ENCODE measurements around the gene SNN. TPM values are rescaled to one million over a fixed set of nuclear protein-coding genes. Genes with fewer than 3 reads are reported as not detected.

Gene SNN
- total RNA-seq, 2 donors from 2014 or later, result 7.5 to 10.9 TPM

DNA sequence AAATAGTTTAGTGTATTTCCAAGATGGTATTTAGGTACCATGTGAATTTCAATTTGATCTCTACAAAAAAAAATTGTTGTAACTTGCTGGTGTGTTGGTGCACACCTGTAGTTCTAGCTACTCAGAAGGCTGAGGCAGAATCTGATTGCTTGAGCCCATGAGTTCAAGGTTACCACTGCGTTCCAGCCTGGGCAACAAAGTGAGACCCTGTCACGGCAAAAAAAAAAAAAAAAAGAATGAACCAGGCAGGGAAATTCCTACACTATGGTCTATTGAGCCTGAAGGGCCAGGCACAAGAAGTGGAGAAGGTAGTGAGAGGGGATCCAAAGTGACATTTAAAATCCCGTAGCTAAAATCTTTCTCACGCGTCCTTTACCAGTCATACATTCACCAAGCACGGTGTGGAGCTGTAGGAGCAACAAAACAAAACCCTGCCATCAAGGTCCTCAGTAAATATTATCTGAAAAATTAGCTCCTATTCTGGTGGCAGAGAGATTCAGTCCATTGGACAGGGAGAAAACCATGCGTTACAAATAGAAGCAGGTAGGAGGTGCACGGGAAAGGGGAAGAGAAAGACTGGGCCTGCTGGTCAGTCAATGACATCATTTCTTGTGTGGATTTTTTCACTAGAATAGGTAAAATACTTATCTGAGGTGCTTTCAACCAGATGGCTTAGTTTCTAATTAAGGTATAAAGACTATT, 47.1 kb downstream of the SNN start:
- H3K36me3 ChIP-seq (replicated peaks in 1 of 2; ENCODE audit: insufficient read depth in 1 of 2, low read depth in 2 of 2), result peaks cover 0 to 8% of the 10 kb centered on the region in 2 donors
- no peak for TF ChIP-seq POLR2A (IDR thresholded peaks at IDR 0.05)
- TF ChIP-seq, protein P1, sequence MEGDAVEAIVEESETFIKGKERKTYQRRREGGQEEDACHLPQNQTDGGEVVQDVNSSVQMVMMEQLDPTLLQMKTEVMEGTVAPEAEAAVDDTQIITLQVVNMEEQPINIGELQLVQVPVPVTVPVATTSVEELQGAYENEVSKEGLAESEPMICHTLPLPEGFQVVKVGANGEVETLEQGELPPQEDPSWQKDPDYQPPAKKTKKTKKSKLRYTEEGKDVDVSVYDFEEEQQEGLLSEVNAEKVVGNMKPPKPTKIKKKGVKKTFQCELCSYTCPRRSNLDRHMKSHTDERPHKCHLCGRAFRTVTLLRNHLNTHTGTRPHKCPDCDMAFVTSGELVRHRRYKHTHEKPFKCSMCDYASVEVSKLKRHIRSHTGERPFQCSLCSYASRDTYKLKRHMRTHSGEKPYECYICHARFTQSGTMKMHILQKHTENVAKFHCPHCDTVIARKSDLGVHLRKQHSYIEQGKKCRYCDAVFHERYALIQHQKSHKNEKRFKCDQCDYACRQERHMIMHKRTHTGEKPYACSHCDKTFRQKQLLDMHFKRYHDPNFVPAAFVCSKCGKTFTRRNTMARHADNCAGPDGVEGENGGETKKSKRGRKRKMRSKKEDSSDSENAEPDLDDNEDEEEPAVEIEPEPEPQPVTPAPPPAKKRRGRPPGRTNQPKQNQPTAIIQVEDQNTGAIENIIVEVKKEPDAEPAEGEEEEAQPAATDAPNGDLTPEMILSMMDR (IDR thresholded peaks at IDR 0.05), result peak in 4 of 7 experiments; percentile 29 to 41 (median 38)
- peak overlapping the region in 3 of 4 donors; percentile 52 to 77 (median 69) for H3K27ac ChIP-seq
- 16 to 27% methylated on average over 8 of the region's 8 CpGs for WGBS, 2 donors
- H3K4me1 ChIP-seq, result peaks cover 67% of the 10 kb centered on the region
- ATAC-seq, result peak; percentile 53
- peak in 2 of 4 donors; percentile 24 to 35 for DNase-seq
- intact Hi-C loops (cut with DNase I), result no loop called here
- H3K27me3 ChIP-seq, result no peaks in the 10 kb centered on the region
- H3K4me3 ChIP-seq, result no peak overlapping the region
- no peaks in the 10 kb centered on the region for H3K9me3 ChIP-seq

DNA sequence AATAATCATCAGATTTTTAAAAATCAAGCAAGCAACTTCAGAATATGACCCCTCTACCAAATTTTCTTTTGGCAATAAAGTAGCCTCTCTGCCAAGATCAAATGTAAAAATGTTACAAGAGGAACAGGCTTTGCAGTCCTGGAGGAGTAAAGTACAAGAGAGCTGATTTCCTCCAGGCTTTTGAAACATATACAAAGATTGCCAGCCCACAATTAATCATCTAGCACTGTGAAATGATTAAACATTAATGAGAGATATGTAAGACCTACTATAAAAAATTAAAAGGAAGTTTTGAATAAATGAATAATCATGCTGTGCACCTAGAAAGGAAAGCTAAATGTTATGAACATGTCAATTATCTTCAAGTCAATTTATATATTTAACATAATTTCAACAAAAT, 48.1 kb downstream of the SNN start:
- H3K27ac ChIP-seq, result peak overlapping the region; percentile 15 to 77 (median 60)
- peaks cover 65% of the 10 kb centered on the region for H3K4me1 ChIP-seq
- ATAC-seq, result peak; percentile 70
- H3K9me3 ChIP-seq, result no peaks in the 10 kb centered on the region
- TF ChIP-seq, protein P1 (IDR thresholded peaks at IDR 0.05), result no peak
- TF ChIP-seq POLR2A (IDR thresholded peaks at IDR 0.05), result peak in 1 of 3 donors; percentile 13
- peaks cover 7 to 12% of the 10 kb centered on the region in 2 donors for H3K36me3 ChIP-seq (replicated peaks in 1 of 2; ENCODE audit: insufficient read depth in 1 of 2, low read depth in 2 of 2)
- intact Hi-C loops (cut with DNase I), result no loop called here
- DNase-seq, result peak in 1 of 4 donors; percentile 32
- H3K4me3 ChIP-seq, result no peak overlapping the region
- H3K27me3 ChIP-seq, result no peaks in the 10 kb centered on the region

DNA sequence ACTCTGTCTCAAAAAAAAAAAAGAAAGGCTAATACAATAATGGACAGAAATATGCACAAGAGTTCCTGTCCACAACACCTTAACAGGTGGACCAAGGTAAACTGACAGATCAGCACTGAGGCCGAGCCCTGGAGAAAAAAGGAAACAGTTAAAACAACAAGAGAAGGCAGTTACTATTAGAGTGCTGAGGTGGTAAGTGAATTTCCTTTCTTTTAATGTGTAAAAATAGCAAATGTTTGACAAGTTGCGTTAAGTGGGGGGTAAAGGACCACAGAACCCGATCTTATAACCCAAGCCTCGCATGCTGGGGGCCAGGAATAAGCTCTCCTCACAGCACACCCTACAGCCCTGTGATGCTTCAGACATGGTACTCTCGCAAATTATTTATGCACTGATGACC, 49.6 kb downstream of the SNN start:
- WGBS, 2 donors, result 53 to 69% methylated on average over 5 of the region's 5 CpGs
- ATAC-seq, result no peak
- Histone ChIP-seq H3K36me3 (replicated peaks in 1 of 2; ENCODE audit: insufficient read depth in 1 of 2, low read depth in 2 of 2) (peaks cover 9 to 12% of the 10 kb centered on the region in 2 donors), H3K9me3 (no peaks in the 10 kb centered on the region), H3K4me1 (peaks cover 65% of the 10 kb centered on the region), H3K27ac (peak overlapping the region in 1 of 4 donors; percentile 77), H3K27me3 (no peaks in the 10 kb centered on the region), H3K4me3 (no peak overlapping the region)
- no peak for DNase-seq
- no peak for TF ChIP-seq POLR2A (IDR thresholded peaks at IDR 0.05)
- TF ChIP-seq, protein P1 (IDR thresholded peaks at IDR 0.05), result no peak
- intact Hi-C loops (cut with DNase I), result no loop called here

DNA sequence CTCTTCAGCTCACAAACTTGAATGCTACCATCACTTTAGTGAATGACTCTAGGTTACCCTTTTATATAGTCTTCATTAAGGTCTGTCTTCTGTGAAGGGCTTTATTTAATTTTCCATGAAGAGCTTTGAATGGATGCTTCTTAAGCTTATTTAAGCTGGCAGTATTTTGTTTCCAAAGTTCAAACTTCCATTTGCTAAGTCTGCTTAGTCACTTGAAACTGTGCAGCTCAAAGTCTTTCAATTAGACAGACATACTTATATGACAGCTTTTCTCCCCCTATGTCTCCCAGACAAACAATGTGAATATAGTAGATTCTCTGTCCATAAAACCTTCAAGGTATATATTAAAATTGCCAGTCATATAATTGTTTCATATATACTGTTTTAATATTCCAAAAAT, 50.9 kb downstream of the SNN start:
- ATAC-seq, result no peak
- DNase-seq, result no peak
- no peaks in the 10 kb centered on the region for H3K27me3 ChIP-seq
- TF ChIP-seq POLR2A (IDR thresholded peaks at IDR 0.05), result no peak
- TF ChIP-seq, protein P1 (IDR thresholded peaks at IDR 0.05), result no peak
- peaks cover 9 to 12% of the 10 kb centered on the region in 2 donors for H3K36me3 ChIP-seq (replicated peaks in 1 of 2; ENCODE audit: insufficient read depth in 1 of 2, low read depth in 2 of 2)
- H3K4me1 ChIP-seq, result peaks cover 78% of the 10 kb centered on the region
- H3K9me3 ChIP-seq, result no peaks in the 10 kb centered on the region
- intact Hi-C loops (cut with DNase I), result no loop called here
- H3K27ac ChIP-seq, result peak overlapping the region in 2 of 4 donors; percentile 24 to 77
- no peak overlapping the region for H3K4me3 ChIP-seq

DNA sequence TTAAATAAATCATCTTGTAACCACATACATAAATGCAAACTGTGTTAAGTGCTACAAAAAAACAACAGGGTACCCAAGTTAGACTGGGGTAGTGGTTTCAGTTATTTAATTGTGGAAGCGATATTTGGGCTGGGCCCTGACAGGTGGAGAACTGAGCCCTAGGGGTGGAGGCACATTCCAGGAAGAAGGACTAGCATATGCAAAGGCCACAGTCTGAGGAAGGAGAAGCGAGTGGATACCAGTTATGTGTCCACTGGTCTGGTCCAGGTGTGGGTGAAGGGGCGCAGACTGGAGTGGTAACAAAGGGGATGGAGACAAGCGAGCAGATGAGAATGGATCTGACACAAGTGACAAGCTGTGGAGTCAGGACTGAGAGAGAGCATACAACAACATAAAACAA, 51.5 kb downstream of the SNN start:
- H3K27me3 ChIP-seq, result no peaks in the 10 kb centered on the region
- no peak overlapping the region for H3K4me3 ChIP-seq
- peak overlapping the region in 2 of 4 donors; percentile 9 to 77 for H3K27ac ChIP-seq
- DNase-seq (no peak), ATAC-seq (no peak)
- H3K36me3 ChIP-seq (replicated peaks in 1 of 2; ENCODE audit: insufficient read depth in 1 of 2, low read depth in 2 of 2), result peaks cover 9 to 12% of the 10 kb centered on the region in 2 donors
- no peaks in the 10 kb centered on the region for H3K9me3 ChIP-seq
- intact Hi-C loops (cut with DNase I), result no loop called here
- WGBS, 2 donors, result 94 to 98% methylated on average over 4 of the region's 4 CpGs
- peaks cover 77% of the 10 kb centered on the region for H3K4me1 ChIP-seq
- TF ChIP-seq, protein P1 (IDR thresholded peaks at IDR 0.05), result no peak
- no peak for TF ChIP-seq POLR2A (IDR thresholded peaks at IDR 0.05)
